K562 (cell line): ENCODE data around the gene ENTPD3.

Experiments
- GABPA ChIP-seq: fragments of 200-800 bp; sonication (Bioruptor generic); conservative IDR thresholded peaks from 2 replicates; pipeline ENCODE4 v1.6.1; 2016; ENCODE audit warnings: low read depth, missing genetic modification characterization, missing compliant biosample characterization
- HDAC6 ChIP-seq: IDR thresholded peaks from 2 replicates; pipeline ENCODE4 v1.6.1; 2012; ENCODE audit warnings: low read depth, mild to moderate bottlenecking, control low read depth, inconsistent platforms, low read length, moderate library complexity
- ZFP91 ChIP-seq: sonication (generic); formaldehyde crosslinking; IDR thresholded peaks from 2 replicates; pipeline ENCODE4 v1.8.0; 2022; ENCODE audit warnings: mild to moderate bottlenecking, missing genetic modification reagents

DNA sequence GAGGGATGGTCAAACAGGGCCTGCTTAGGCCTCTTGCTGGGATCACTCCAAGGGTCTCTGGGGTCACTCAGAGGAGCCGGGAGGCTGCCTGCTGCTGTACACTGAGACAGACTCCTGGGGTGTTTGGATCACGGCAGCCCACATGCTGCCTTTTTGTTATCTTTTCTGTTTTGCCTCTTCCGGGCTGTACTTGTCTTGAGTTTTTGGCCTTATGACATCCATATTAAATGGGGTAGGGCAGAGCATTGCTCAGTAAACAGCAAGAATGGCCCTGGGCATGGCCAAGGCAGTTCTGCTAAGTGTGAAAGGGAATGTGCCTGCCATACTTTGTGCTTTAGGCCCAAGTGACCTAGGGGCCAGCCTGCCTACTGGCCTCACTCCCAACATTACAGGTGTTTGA, 771 bp upstream of the ENTPD3 start:
- TF ChIP-seq HDAC6 = no peak
- no peak for TF ChIP-seq GABPA (tag)
- no peak for TF ChIP-seq ZFP91 (CRISPR knock-in tag)
